HG03139 (cell line): Measurements from ENCODE around the gene SSH2.
A peak's percentile ranks its signal among the peaks of the same experiment; 100 is the strongest.
"Not testable (repeated sequence)": the region's sequence is repeated elsewhere in the genome, so short reads cannot be mapped to it uniquely, and the experiment has no call there.

Experiments used
- ATAC-seq: cut with Tn5 transposase; IDR thresholded peaks from one replicate; pipeline ENCODE4 v1.9.1; 2021; ENCODE audit not compliant: unreplicated experiment

Gene SSH2, protein sequence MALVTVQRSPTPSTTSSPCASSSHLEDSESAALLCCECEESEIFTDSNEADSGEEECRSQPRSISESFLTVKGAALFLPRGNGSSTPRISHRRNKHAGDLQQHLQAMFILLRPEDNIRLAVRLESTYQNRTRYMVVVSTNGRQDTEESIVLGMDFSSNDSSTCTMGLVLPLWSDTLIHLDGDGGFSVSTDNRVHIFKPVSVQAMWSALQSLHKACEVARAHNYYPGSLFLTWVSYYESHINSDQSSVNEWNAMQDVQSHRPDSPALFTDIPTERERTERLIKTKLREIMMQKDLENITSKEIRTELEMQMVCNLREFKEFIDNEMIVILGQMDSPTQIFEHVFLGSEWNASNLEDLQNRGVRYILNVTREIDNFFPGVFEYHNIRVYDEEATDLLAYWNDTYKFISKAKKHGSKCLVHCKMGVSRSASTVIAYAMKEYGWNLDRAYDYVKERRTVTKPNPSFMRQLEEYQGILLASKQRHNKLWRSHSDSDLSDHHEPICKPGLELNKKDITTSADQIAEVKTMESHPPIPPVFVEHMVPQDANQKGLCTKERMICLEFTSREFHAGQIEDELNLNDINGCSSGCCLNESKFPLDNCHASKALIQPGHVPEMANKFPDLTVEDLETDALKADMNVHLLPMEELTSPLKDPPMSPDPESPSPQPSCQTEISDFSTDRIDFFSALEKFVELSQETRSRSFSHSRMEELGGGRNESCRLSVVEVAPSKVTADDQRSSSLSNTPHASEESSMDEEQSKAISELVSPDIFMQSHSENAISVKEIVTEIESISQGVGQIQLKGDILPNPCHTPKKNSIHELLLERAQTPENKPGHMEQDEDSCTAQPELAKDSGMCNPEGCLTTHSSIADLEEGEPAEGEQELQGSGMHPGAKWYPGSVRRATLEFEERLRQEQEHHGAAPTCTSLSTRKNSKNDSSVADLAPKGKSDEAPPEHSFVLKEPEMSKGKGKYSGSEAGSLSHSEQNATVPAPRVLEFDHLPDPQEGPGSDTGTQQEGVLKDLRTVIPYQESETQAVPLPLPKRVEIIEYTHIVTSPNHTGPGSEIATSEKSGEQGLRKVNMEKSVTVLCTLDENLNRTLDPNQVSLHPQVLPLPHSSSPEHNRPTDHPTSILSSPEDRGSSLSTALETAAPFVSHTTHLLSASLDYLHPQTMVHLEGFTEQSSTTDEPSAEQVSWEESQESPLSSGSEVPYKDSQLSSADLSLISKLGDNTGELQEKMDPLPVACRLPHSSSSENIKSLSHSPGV (N-terminal part only)

DNA sequence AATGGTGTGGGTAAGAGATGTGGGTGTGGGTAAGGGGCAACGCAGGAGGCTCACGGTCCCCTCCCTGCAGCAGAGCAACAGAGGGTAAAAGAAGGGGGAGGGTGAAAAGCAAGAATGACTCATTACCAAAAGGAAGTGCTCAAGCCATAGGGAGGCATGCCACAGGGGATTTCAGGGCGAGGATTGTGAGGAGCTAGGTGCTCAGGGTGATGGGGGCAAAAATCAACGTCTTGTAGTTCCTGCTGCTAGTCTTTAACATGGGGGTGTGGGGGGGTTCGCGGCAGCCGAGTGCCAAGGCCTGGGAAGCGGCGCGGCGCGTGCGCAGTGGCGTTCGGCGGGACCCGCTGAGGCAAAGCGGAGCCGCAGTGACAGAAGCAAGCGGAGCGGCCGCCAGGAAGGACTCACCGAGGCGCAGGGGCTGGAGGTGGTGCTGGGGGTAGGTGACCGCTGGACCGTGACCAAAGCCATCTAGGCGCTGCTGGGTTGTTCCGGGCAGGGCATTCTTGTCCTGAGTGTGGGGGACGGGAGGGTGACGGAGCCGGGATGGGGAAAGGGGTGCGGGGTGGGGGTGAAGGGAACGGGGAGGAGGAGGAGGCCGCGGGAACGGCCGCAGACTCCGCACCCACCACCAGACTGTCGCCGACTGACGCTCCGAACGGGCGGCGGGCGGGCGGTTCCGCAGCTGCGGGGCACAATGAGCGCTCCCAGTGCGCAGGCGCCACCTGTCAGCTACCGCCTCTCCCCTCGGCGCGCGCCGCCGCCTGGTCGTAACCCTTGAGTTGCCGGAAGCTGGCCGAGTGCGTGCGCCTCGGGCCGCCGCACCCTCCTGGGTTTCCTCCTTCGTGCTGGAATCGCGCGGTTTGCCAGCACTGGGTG lies at the start of gene SSH2:
Gene SSH2, minus strand, starts transcription at position 696 of the 876 bp plus-strand sequence. Its CDS starts 228 bp downstream, at position 468.
- peak; percentile 55 for ATAC-seq

DNA sequence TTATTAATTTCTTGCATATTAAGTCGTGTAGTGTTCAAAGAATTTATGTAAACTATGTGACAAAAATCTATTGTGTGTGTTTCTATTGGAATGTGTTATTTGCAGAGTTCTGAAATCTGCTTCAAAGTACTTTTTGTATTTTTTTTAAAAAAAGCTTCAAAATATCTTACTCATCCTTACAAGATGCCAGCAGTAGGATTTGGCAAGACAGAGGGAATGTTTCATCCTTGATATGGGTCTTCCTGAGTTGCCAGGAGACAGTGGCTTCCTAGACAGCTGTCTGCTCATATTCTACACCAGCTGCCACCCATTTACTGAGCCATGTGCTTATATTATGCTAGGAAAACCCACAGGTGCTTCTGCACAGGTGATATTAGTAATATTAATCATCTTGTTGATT lies 47.8 kb upstream of the SSH2 start:
- no peak for ATAC-seq

DNA sequence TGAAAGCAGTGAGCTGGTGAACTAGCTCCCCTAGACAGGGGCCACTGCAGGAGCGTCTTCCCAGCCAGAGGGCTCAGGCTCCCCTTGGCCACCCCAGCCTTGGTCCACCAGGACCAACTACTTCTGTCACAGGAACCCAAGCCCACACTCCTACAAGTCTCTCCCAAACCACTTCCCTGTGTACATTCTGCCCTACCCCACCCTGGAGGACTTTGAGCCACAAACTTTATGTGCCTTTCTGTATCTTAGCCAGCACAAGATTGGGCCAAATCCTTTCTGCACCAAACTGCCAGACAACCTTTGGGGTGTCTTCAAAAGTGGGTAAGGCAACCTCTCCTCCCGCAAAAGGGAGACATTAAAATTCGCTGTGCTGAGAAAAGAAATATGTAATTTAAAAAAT lies 43.0 kb upstream of the SSH2 start:
- ATAC-seq: no peak

DNA sequence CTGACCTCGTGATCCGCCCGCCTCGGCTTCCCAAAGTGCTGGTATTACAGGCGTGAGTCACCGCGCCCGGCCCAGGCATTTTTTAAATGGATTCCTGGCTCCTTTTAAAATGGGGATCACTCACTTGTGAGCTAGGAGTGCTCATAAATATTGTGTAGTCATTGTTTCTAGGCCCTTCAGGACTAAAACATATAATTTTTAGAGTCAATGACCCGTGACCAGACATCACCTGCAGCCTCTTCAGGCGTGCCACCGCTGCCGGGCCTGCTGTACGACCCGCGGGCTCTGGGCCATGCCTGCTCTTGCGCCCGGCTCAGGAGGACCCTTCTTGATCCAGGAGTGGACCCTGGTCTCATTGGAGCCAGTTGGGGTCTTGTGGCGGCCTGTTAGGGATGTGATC lies 42.2 kb upstream of the SSH2 start:
- no peak for ATAC-seq

DNA sequence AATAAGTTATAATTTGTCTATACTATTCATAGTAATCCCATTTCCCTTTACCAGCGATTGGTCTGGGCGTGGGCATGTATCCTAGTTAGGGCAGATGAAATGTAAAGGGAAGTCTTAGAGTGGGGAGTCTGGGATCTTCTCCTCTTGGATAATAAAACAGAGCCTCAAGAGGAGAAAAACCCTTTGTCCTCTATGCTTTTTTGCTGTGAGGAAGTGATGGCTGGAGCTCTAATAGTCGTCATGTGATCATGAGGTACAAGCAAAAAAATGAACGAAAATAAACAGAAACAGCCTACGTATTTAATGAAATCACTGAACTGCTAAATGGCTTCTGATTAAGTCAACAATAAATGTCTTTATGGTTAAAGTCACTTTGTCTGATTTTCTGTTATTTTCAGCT lies 38.2 kb upstream of the SSH2 start:
- ATAC-seq: no peak

DNA sequence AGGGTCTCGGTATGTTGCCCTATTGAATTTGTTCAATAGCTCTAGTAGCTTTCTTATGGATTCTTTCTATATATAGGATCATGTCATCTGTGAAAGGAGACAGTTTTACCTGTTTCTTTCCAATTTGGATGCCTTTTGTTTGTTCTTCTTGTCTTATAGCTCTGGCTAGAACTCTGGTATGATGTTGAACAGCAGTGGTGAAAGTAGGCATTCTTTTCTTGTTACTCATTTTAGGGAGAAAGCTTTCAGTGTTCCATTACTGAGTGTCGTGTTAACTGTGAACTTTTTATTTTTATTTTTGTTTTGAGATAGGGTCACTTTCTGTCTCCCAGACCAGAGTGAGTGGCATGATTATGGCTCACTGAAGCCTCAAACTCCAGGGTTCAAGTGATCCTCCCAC lies 32.6 kb upstream of the SSH2 start:
- ATAC-seq: no peak

DNA sequence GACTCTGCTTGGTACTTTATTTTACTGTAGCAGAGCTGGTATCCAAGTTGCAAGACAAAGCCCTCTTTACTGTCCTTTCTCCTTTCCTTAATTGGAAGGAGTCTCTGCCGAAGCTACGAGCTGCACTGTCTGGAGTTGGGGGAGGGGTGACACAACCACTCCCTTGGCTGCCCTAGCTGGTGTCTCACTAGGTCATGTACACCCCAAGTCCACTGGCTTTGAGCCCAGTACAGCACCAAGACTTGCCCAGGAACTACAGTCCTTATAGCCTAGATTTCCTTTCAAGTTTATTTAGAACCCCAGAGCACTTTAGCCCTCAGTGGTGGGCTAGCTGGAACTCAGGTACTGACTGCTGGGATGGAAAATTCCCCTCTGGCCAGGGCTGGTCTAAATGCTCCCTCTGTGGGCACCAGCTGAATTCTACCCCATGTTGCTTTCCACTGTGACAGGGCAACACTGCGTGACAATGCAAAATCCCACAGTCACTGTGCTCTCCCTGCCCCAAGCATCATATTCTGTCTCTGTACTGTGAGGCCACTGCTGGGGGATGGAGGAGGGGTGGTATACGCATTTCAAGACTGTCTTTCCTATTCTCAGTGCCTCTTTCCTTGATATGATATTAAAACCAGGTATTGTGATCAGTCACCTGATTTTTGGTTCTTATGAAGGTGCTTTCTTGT lies 29.8 kb upstream of the SSH2 start:
- no peak for ATAC-seq

DNA sequence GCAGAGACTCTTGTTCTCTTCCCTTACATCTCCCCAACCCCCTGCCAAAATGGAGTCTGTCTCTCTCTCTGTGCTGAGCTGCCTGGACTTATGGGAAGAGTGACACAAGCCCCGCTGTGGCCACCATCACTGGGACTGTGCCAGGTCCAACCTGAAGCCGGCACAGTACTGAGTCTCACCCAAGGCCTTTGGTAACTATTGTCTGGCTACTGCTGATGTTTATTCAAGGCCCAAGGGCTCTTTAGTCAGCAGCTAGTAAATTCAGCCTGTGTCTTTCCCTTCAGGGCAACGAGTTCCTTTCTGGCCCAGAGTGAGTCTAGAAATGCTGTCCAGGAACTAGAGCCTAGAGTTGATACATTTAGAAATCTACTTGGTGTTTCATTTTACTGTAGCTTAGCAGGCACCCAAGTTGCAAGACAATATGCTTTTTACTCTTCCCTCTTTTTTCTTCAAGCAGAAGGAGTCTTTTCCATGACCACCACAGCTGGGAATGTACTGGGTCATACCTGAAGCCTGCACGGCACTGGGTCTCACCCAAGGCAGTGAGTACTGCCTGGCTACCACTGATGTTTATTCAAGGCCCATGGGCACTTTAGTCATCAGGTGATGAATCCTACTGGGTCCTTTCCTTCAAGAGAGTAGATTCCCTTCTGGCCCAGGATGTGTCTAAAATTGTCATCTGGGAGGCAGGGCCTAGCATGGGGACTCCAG lies 29.1 kb upstream of the SSH2 start:
- no peak for ATAC-seq

DNA sequence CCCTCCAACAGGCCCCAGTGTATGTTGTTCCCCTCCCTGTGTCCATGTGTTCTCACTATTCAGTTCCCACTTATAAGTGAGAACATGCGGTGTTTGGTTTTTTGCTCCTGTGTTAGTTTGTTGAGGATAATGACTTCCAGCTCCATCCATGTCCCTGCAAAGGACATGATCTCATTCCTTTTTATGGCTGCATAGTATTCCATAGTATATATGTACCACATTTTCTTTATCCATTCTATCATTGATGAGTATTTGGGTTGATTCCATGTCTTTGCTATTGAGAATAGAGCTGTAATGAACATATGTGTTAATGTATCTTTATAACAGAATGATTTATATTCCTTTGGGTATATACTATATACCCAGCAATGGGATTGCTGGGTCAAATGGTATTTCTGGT lies 27.5 kb upstream of the SSH2 start:
- ATAC-seq: not testable (repeated sequence)

DNA sequence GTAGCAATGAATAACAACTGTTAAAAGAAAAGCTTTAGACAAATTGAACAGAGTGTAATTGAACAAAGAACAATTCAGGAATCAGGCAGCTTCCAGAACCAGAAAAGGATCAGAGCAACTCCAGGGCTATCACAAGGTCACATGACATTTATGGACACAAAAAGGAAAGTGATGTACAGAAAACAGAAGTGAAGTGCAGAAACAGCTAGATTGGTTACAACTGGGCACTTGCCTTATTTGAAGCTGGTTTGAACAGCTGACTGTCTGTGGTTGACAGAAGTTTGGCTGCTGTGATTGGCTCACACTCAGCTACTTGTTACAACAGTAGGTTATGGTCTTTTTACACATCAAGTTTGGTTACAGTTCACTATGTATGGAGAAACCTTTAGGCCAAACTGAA lies 26.2 kb upstream of the SSH2 start:
- ATAC-seq: no peak

DNA sequence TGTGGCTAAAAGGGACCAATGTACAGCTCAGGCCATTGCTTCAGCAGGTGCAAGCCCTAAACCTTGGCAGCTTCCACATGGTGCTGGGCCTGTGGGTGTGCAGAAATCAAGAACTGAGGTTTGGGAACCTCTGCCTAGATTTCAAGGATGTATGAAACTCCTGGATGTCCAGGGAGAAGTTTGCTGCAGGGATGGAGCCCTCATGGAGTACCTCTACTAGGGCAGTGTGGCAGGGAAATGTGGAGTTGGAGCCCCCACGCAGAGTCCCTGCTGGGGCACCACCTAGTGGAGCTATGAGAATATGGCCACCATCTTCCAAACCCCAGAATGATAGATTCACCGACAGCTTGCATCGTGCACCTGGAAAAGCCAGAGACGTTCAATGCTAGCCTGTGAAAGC lies 24.4 kb upstream of the SSH2 start:
- no peak for ATAC-seq

DNA sequence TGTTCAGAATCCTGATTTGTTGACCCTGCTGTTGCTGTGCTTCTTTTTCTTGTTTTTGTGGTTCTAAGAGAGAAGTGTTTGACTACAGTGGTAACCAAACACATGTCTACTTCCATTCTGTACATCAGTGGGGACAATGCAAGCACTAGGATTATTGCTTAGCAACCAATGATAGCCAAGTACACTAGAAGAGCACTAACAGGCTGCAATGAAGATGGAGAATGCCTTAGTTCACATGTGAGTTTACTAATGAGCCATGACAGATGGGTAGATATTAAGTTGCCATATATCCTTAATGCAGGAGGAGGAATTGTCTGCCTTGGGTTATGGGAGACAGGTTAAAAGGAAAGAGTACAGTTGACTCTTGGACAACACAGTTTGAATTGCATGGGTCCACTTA lies 19.7 kb upstream of the SSH2 start:
- ATAC-seq: no peak

DNA sequence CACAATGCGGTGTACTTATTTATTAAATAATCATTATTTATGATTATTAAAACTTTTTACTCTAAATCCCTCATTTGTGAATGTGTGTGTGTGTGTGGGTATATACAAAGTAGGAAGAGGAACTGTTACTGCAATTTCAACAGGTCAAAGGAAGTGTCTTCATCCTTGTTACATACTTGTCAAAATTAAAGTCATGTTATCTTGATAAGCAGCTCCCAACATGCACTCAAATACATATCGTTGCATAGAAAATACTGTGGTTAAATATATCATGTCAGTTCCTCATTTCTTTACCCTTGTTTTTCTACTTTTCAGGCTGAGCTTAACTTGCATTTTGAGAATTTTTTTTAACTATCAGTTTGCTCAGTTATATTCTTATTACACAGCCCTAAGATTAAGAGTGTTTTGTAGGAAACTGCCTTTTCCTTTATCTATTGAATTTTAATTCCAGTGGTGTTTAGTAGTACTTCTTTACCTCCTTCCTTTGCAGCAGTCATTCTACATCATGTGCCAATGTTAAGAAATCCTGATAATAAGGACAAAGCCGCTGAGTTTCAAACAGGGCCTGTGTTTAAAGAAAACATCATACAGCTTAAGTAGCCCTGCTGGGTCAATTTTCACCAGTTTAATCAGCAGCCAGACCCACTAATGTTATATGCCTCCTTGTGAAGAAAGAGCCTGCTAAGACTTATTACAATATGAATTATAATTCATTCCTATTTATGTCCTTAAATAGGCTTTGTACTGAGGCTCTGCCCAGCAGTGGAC lies 18.6 kb upstream of the SSH2 start:
- no peak for ATAC-seq

DNA sequence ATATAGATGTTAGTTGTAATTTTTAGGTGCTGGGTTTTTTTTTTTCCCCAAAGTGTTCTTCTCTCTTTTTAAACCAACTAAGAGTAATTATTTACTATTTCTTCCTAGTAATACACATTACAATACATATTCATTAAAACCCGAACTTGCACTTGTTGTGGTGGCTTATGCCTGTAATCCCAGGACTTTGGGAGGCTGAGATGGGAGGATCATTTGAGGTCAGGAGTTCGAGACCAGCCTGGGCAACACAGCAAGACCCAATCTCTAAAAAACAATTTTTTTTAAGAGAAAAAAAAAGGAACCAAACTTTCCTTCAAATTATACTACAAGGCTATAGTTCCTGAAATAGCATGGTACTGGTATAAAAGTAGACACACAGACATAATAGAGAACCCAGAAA lies 15.3 kb upstream of the SSH2 start:
- no peak for ATAC-seq

DNA sequence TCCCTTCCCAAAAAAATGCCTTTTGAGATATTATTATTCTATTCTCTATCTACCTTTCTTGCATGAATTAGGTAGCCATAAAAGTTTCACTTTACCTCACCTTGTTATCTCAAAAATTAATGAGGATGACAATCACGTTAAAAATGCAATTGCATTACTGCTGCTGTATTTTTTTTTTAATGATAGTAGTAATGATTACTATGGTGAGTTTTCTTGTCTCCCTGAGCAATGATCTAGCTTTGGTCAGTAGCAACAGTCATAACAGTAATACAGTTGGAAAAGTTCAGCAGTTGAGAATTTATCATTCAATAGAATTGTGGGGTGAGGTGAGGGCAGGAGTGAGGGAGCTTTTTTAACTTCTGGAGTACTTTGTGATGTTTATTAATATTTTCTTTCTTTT lies 11.3 kb upstream of the SSH2 start, which contains the start of gene EFCAB5:
Gene EFCAB5, plus strand, starts transcription at position 301 of the 400 bp plus-strand sequence. CDS start 163 bp downstream, outside the sequence.
- ATAC-seq: no peak

DNA sequence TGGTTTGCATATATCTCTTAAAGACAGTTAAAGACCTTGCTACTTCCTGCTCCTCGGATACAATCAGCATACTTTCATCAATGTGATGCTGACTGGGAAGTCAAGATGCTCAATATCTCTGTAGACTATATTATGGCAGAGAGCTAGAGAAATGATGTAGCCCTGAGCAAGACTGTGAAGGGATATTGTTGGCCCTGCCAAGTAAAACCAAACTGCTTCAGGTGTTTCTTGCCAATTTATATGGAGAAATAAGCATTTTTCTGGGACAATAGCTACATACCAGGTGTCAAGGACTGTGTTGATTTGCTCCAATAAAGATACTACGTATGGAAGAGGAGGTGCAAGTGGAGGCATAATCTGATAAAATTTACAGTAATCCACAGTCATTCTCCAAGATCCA lies 6.7 kb upstream of the SSH2 start:
- no peak for ATAC-seq

DNA sequence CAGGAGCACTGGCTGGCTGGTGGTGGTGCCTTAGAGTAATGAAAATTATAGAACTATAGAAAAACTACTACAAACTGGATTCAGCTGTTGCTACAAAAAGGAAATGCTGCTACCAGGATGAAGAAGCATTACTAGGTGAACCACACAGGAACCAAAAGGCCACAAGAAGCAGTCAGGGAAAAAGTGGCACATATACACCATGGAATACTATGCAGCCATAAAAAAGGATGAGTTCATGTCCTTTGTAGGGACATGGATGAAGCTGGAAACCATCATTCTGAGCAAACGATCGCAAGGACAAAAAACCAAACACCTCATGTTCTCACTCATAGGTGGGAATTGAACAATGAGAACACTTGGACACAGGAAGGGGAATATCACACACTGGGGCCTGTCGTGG lies 5.9 kb upstream of the SSH2 start:
- ATAC-seq: not testable (repeated sequence)

DNA sequence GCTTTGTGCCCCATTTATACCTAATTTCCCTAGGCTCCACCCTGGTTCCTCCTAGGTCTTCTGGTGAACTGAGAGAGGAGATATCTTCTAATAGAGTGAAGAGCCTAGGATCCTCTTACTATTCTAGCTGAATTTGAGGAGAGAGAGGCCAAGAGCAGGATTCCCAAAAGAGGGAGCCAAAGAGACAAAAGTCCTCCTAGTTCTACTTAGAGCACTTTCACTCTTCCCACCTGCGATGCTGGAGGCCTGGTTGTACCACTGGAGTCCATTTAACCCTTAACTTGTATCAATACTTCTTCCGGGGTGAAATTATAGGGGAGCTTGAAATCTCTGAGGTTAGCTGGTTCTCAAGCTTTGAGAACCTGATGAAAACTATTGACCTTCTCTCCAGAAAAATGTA lies 3.4 kb upstream of the SSH2 start:
- ATAC-seq: no peak
